Measurements from ENCODE around the gene C5AR1. TPM values are rescaled to one million over a fixed set of nuclear protein-coding genes. Genes with fewer than 3 reads are reported as not detected.

C5AR1 gene
- total RNA-seq, 2 experiments from 2014 or later: 0.65 to 2.2 TPM

GRCh38 chr19:47348819-47349795, 39.4 kb downstream of the C5AR1 start, which contains the start of gene DHX34:
Gene DHX34 (plus strand): TSS chr19:47349315. CDS start chr19:47353031, 3,716 bp downstream.
- H3K27ac Mint-ChIP-seq: peak within 1 kb of the TSS; percentile 94
- ATAC-seq (peak; percentile 99), DNase-seq (peak; percentile 100)
- intact Hi-C loops (cut with micrococcal nuclease): no loop called here
- POLR2A ChIA-PET: interaction anchor here (0.7 to 2.0 kb wide), 9 partner anchors 12 to 162 kb away, joined by 3 to 6 read pairs (median 3); partner anchors contain the start of genes INAFM1 and KPTN
- H3K36me3 Mint-ChIP-seq (ENCODE audit: low read depth): peaks cover 36% of the 10 kb centered on the region
- H3K4me1 Mint-ChIP-seq (ENCODE audit: low read depth): peaks cover 38% of the 10 kb centered on the region
- H3K9me3 Mint-ChIP-seq: peaks cover 2% of the 10 kb centered on the region
- peak; percentile 87 for TF ChIP-seq CTCF (IDR thresholded peaks at IDR 0.05)
- peak within 1 kb of the TSS; percentile 94 for H3K4me3 Mint-ChIP-seq
- H3K27me3 Mint-ChIP-seq: no peaks in the 10 kb centered on the region
- CTCF ChIA-PET: interaction anchor here (0.7 to 2.7 kb wide), 33 partner anchors 9 to 394 kb away, joined by 3 to 27 read pairs (median 4); partner anchors contain the start of genes C5AR1 and KPTN

- no peaks in the 10 kb centered on the region for H3K27me3 Mint-ChIP-seq
- peaks cover 42% of the 10 kb centered on the region for H3K4me1 Mint-ChIP-seq (ENCODE audit: low read depth)
- ChIA-PET CTCF (interaction anchor here (1.6 to 2.3 kb wide), 4 partner anchors 9 to 81 kb away, joined by 3 to 9 read pairs (median 6); no protein-coding TSS in a partner anchor), POLR2A (interaction anchor here (1.0 to 2.0 kb wide), 3 partner anchors 13 to 133 kb away, joined by 3 to 6 read pairs (median 6); partner anchors contain the start of genes INAFM1 and KPTN)
- ATAC-seq: no peak
- H3K36me3 Mint-ChIP-seq (ENCODE audit: low read depth): peaks cover 42% of the 10 kb centered on the region
- H3K9me3 Mint-ChIP-seq: peaks cover 2% of the 10 kb centered on the region
- intact Hi-C loops (cut with micrococcal nuclease): no loop called here
- peak overlapping the region; percentile 58 for H3K27ac Mint-ChIP-seq
- no peak for TF ChIP-seq CTCF (IDR thresholded peaks at IDR 0.05)
- no peak for DNase-seq
- peak overlapping the region; percentile 39 for H3K4me3 Mint-ChIP-seq
Measured at GRCh38 chr19:47350630-47351029, 41.0 kb downstream of the C5AR1 start.

GRCh38 chr19:47351548-47351947, 41.9 kb downstream of the C5AR1 start:
- CTCF ChIA-PET: interaction anchor here (0.9 kb wide), 1 partner anchor 39 kb away, joined by 4 read pairs; no protein-coding TSS in a partner anchor
- no peak for TF ChIP-seq CTCF (IDR thresholded peaks at IDR 0.05)
- H3K4me1 Mint-ChIP-seq (ENCODE audit: low read depth): peaks cover 42% of the 10 kb centered on the region
- H3K27me3 Mint-ChIP-seq: no peaks in the 10 kb centered on the region
- intact Hi-C loops (cut with micrococcal nuclease): no loop called here
- H3K4me3 Mint-ChIP-seq: no peak overlapping the region
- peaks cover 2% of the 10 kb centered on the region for H3K9me3 Mint-ChIP-seq
- POLR2A ChIA-PET: no interaction called here
- ATAC-seq (no peak), DNase-seq (no peak)
- peak overlapping the region; percentile 16 for H3K27ac Mint-ChIP-seq
- H3K36me3 Mint-ChIP-seq (ENCODE audit: low read depth): peaks cover 51% of the 10 kb centered on the region

- ATAC-seq: no peak
- H3K4me3 Mint-ChIP-seq: no peak overlapping the region
- H3K9me3 Mint-ChIP-seq: peaks cover 2% of the 10 kb centered on the region
- no peak for TF ChIP-seq CTCF (IDR thresholded peaks at IDR 0.05)
- peaks cover 42% of the 10 kb centered on the region for H3K4me1 Mint-ChIP-seq (ENCODE audit: low read depth)
- H3K36me3 Mint-ChIP-seq (ENCODE audit: low read depth): peaks cover 56% of the 10 kb centered on the region
- POLR2A ChIA-PET: interaction anchor here (0.6 kb wide), 1 partner anchor 363 kb away, joined by 3 read pairs; no protein-coding TSS in a partner anchor
- H3K27me3 Mint-ChIP-seq: no peaks in the 10 kb centered on the region
- no peak for DNase-seq
- intact Hi-C loops (cut with micrococcal nuclease): no loop called here
- CTCF ChIA-PET: interaction anchor here (0.9 kb wide), 1 partner anchor 39 kb away, joined by 4 read pairs; no protein-coding TSS in a partner anchor
- no peak overlapping the region for H3K27ac Mint-ChIP-seq
Measured at GRCh38 chr19:47352095-47352494, 42.4 kb downstream of the C5AR1 start.
